HepG2 (cell line): ENCODE results near the gene ANKRA2. TPM values are rescaled to one million over a fixed set of nuclear protein-coding genes. Genes with fewer than 3 reads are reported as not detected.

ENCODE experiments used
- ATAC-seq: fragments of 200-7000 bp; cut with Tn5 transposase; 3 replicates; pipeline ENCODE4 v1.9.1; 2020; ENCODE audit warnings: mild to moderate bottlenecking, moderate library complexity
- BruUV-seq: library from RNA; stranded (reverse); fragments of 400-500 nt; replicated peaks from 2 replicates; lab custom pipeline; 2021; lab: Mats Ljungman, UMichigan
- CTCF ChIA-PET: fragments of 300-600 bp; formaldehyde crosslinking; extraction: SDS; loops from one replicate; lab custom pipeline; 2021; ENCODE audit warnings: low total read pairs, inconsistent platforms, low intra/inter-chr PET ratio; lab: Yijun Ruan, JAX
- POLR2A ChIA-PET: fragments of 350-600 bp; sonication (Branson Sonifier 250); formaldehyde crosslinking; loops from one replicate; lab custom pipeline; 2020; ENCODE audit warnings: antibody characterized with exemption, inconsistent platforms; lab: Yijun Ruan, JAX
- DNase-seq: peaks from one replicate; pipeline ENCODE4 v3.0.0-alpha.2; 2015; ENCODE audit warnings: low spot score
- FAIRE-seq: peaks from 3 replicates; lab custom pipeline; 2011; peaks lifted over from hg19 to GRCh38; lab: Jason Lieb, UNC
- H2AFZ ChIP-seq: one replicate; pipeline ENCODE4 v1.6.1; 2011; ENCODE audit warnings: low read length, inconsistent platforms
- H3K27ac ChIP-seq: fragments of 300-600 bp; 3 replicates; pipeline ENCODE4 v1.8.0; 2011; ENCODE audit warnings: mixed run types, mild to moderate bottlenecking, mixed read lengths, low read length, inconsistent platforms; ENCODE audit not compliant: insufficient read depth; ENCODE audit errors: extremely low read length
- H3K27me3 ChIP-seq, 2 experiments: fragments of 200-600 bp in 1 of 2; 2 replicates in 1 of 2; 3 replicates in 1 of 2; pipeline versions ENCODE4 v1.6.0 to v1.8.0; 2011; ENCODE audit warnings: low read length in 2 of 2, mild to moderate bottlenecking in 2 of 2, moderate library complexity in 2 of 2, inconsistent platforms in 1 of 2; ENCODE audit not compliant: insufficient read depth in 2 of 2, control insufficient read depth in 1 of 2
- H3K36me3 ChIP-seq, 2 experiments: fragments of 200-600 bp in 1 of 2; replicated peaks in 1 of 2; 2 replicates in 1 of 2; 3 replicates in 1 of 2; pipeline versions ENCODE4 v1.5.1 to v1.8.0; 2011; ENCODE audit warnings: low read length in 2 of 2, inconsistent platforms in 1 of 2; ENCODE audit not compliant: insufficient read depth in 2 of 2, control insufficient read depth in 1 of 2
- H3K4me1 ChIP-seq: 2 replicates; pipeline ENCODE4 v1.5.1; 2012; ENCODE audit warnings: low read length, inconsistent platforms; ENCODE audit not compliant: insufficient read depth
- H3K4me2 ChIP-seq: 2 replicates; pipeline ENCODE4 v1.6.0; 2011; ENCODE audit warnings: low read depth, low read length, inconsistent platforms
- H3K4me3 ChIP-seq, 3 experiments: fragments of 200-600 bp in 1 of 3; sonication (generic), shearing (Covaris generic) in 1 of 3; replicated peaks in 1 of 3; 2 replicates each; pipeline ENCODE4 v1.5.1; 2011 to 2016; ENCODE audit warnings: low read length in 3 of 3, inconsistent platforms in 2 of 3, low read depth in 2 of 3, mild to moderate bottlenecking in 2 of 3, control low read depth in 1 of 3, mixed read lengths in 1 of 3; ENCODE audit not compliant: insufficient read depth in 1 of 3
- H3K79me2 ChIP-seq: one replicate; pipeline ENCODE4 v1.6.1; 2011; ENCODE audit warnings: low read length, inconsistent platforms; ENCODE audit not compliant: insufficient read depth
- H3K9ac ChIP-seq: 2 replicates; pipeline ENCODE4 v1.6.0; 2011; ENCODE audit warnings: mild to moderate bottlenecking, low read depth, low read length, inconsistent platforms; ENCODE audit not compliant: insufficient read depth
- H3K9me3 ChIP-seq: 2 replicates; pipeline ENCODE4 v1.5.1; 2012; ENCODE audit warnings: mild to moderate bottlenecking, low read length
- H4K20me1 ChIP-seq: 2 replicates; pipeline ENCODE4 v1.6.0; 2011; ENCODE audit warnings: inconsistent platforms, mild to moderate bottlenecking, low read length, moderate library complexity; ENCODE audit not compliant: insufficient read depth
- DDIT3 ChIP-seq: sonication (generic); formaldehyde crosslinking; IDR thresholded peaks from 2 replicates; pipeline ENCODE4 v1.4.0; 2020; ENCODE audit warnings: mild to moderate bottlenecking, missing genetic modification reagents
- DPF2 ChIP-seq: sonication (generic); formaldehyde crosslinking; IDR thresholded peaks from 2 replicates; pipeline ENCODE4 v1.4.0; 2020; ENCODE audit warnings: mild to moderate bottlenecking, low read depth, missing genetic modification reagents, borderline replicate concordance
- RNF219 ChIP-seq: sonication (generic); formaldehyde crosslinking; IDR thresholded peaks from 2 replicates; pipeline ENCODE4 v1.5.0; 2020; ENCODE audit warnings: mild to moderate bottlenecking, missing genetic modification reagents
- SALL2 ChIP-seq: sonication (generic); formaldehyde crosslinking; IDR thresholded peaks from 2 replicates; pipeline ENCODE4 v1.8.1; 2023; ENCODE audit warnings: mild to moderate bottlenecking, missing genetic modification reagents, inconsistent platforms
- SNAI1 ChIP-seq: sonication (generic); formaldehyde crosslinking; IDR thresholded peaks from 2 replicates; pipeline ENCODE4 v1.5.0; 2020; ENCODE audit warnings: mild to moderate bottlenecking, missing genetic modification reagents, borderline replicate concordance
- SRY ChIP-seq: sonication (generic); formaldehyde crosslinking; IDR thresholded peaks from 2 replicates; pipeline ENCODE4 v1.8.0; 2022; ENCODE audit warnings: mild to moderate bottlenecking, missing genetic modification reagents
- TBP ChIP-seq: sonication (generic); formaldehyde crosslinking; IDR thresholded peaks from 2 replicates; pipeline ENCODE4 v1.5.0; 2020; ENCODE audit warnings: missing genetic modification reagents
- ZFP91 ChIP-seq: sonication (generic); formaldehyde crosslinking; IDR thresholded peaks from 2 replicates; pipeline ENCODE4 v1.9.0; 2022; ENCODE audit warnings: missing genetic modification reagents, mild to moderate bottlenecking, borderline replicate concordance
- ZNF510 ChIP-seq: sonication (generic); formaldehyde crosslinking; IDR thresholded peaks from 2 replicates; pipeline ENCODE4 v1.4.0; 2020; ENCODE audit warnings: low read depth, mild to moderate bottlenecking, missing genetic modification reagents
- ZNF547 ChIP-seq: sonication (generic); formaldehyde crosslinking; IDR thresholded peaks from 2 replicates; pipeline ENCODE4 v1.5.1; 2020; ENCODE audit warnings: mild to moderate bottlenecking, missing genetic modification reagents
- WGBS: methylation state at CpG from one replicate; pipeline ENCODE4 v1.1.6; 2017; ENCODE audit warnings: low lambda C conversion rate; 5-methylcytosine and 5-hydroxymethylcytosine counted together
- in situ Hi-C: cut with HindIII; loops from 2 replicates; pipeline ENCODE4 v1.10.0; 2017; ENCODE audit warnings: low pct_unique_long_range_greater_than_20kb; ENCODE audit not compliant: extremely low pct_ligation_motif_present
- intact Hi-C: fragments of 100-400 bp; cut with micrococcal nuclease; formaldehyde crosslinking; loops from one replicate; pipeline ENCODE4 v1.10.0; 2022; ENCODE audit not compliant: unreplicated experiment
- polyA plus RNA-seq, 8 experiments: library from polyadenylated mRNA; depleted of rRNA in 3 of 8; stranded (reverse) in 7 of 8; unstranded in 1 of 8; fragments of >200 nt; fragmentation: Illumina TruSeq in 4 of 8; extraction: Trizol in 4 of 8; gene quantifications; 2 replicates each; pipeline versions ENCODE4 v1.2.1 to v1.2.3, GENCODE V29; 2011 to 2016; ENCODE audit warnings: low read depth in 4 of 8, missing spikeins in 1 of 8, mixed read lengths in 1 of 8; ENCODE audit not compliant: insufficient read depth in 1 of 8
- total RNA-seq, 5 experiments: library from RNA; depleted of rRNA; stranded (reverse); fragments of >200 nt; fragmentation: Illumina TruSeq; extraction: Trizol; gene quantifications; 2 replicates each; pipeline ENCODE4 v1.2.3, GENCODE V29; 2016; ENCODE audit warnings: low read depth in 1 of 5

Gene ANKRA2
- total and polyA plus RNA-seq, 2 of the 13 experiments (the other 11 are each of a cell fraction or from before 2014, with no cell fraction given): 23.6 to 33.6 TPM

GRCh38 chr5:73542020-73542419 is 23.4 kb downstream of the ANKRA2 start:
- WGBS: 73% methylated on average over 4 of the region's 4 CpGs
- Histone ChIP-seq H3K27me3 (no peaks in the 10 kb centered on the region), H3K27ac (peak overlapping the region; percentile 56), H3K4me1 (peaks cover 79% of the 10 kb centered on the region), H3K9ac (no peak overlapping the region), H3K79me2 (no peaks in the 10 kb centered on the region), H2AFZ (no peak overlapping the region), H3K4me2 (no peak overlapping the region; the same call in 1 of the 2 replicates), H3K36me3 (no peaks in the 10 kb centered on the region), H3K4me3 (no peak overlapping the region; a peak in 1 of 6 replicates), H3K9me3 (no peaks in the 10 kb centered on the region), H4K20me1 (no peaks in the 10 kb centered on the region)
- FAIRE-seq (no peak), DNase-seq (no peak), ATAC-seq (no peak)
- intact Hi-C loops: loop anchor here (5.0 kb wide), 1 partner anchor 45 kb away; the partner anchor contains the start of gene BTF3
- CTCF ChIA-PET: no interaction called here
- POLR2A ChIA-PET: interaction anchor here (0.7 to 1.9 kb wide), 9 partner anchors 11 to 136 kb away, joined by 3 to 7 read pairs (median 5); partner anchors contain the start of gene BTF3
- in situ Hi-C loops: no loop called here
- no TSS peak for BruUV-seq
- TF ChIP-seq ZFP91 (CRISPR knock-in tag) (no peak), DDIT3 (CRISPR knock-in tag) (no peak), SALL2 (CRISPR knock-in tag) (no peak)

- no peak for ATAC-seq
- no peak overlapping the region for H3K27ac ChIP-seq
- intact Hi-C loops (loop anchor here (5.0 kb wide), 1 partner anchor 43 kb away; the partner anchor contains the start of gene BTF3), in situ Hi-C loops (no loop called here)
- no peak overlapping the region for H3K4me2 ChIP-seq
- H3K9ac ChIP-seq: no peak overlapping the region
- H2AFZ ChIP-seq: no peak overlapping the region
- no TSS peak for BruUV-seq
- peak; percentile 50 for DNase-seq
- H3K36me3 ChIP-seq: no peaks in the 10 kb centered on the region
- FAIRE-seq: no peak
- no peaks in the 10 kb centered on the region for H3K27me3 ChIP-seq
- peaks cover 4% of the 10 kb centered on the region for H3K9me3 ChIP-seq
- POLR2A ChIA-PET: interaction anchor here (1.8 kb wide), 1 partner anchor 33 kb away, joined by 4 read pairs; no protein-coding TSS in a partner anchor
- H4K20me1 ChIP-seq: no peaks in the 10 kb centered on the region
- CTCF ChIA-PET: no interaction called here
- H3K79me2 ChIP-seq: no peaks in the 10 kb centered on the region
- WGBS: 89% methylated on average over 3 of the region's 3 CpGs
- H3K4me3 ChIP-seq: no peak overlapping the region
- H3K4me1 ChIP-seq: peaks cover 67% of the 10 kb centered on the region
- no peak for TF ChIP-seq ZNF547
- TF ChIP-seq SRY: no peak
- no peak for TF ChIP-seq RNF219 (CRISPR knock-in tag)
- no peak for TF ChIP-seq SNAI1 (CRISPR knock-in tag)
- TF ChIP-seq DPF2: no peak
- TF ChIP-seq ZNF510 (CRISPR knock-in tag): no peak
- no peak for TF ChIP-seq TBP
These were observed 25.2 kb downstream of the ANKRA2 start for GRCh38 chr5:73540192-73540591.
